Suprapubic skin (tissue), 3 donors: Measurements from ENCODE around the gene PTK7.

Source experiments
- CTCF ChIP-seq, 2 donors: fragments of 200-600 bp in 1 of 2; fragments of 450-650 bp in 1 of 2; sonication (generic) in 1 of 2; IDR thresholded peaks; one replicate each; pipeline ENCODE4 v1.5.1; 2016 to 2019; ENCODE audit warnings: antibody characterized with exemption in 2 of 2, mild to moderate bottlenecking in 1 of 2, moderate library complexity in 1 of 2
- POLR2A ChIP-seq, 2 donors: fragments of 450-650 bp; IDR thresholded peaks; one replicate each; pipeline ENCODE4 v1.6.1; 2017; ENCODE audit warnings: antibody characterized with exemption in 2 of 2, mild to moderate bottlenecking in 2 of 2, moderate library complexity in 2 of 2

- TF ChIP-seq CTCF (IDR thresholded peaks at IDR 0.05) (no peak), POLR2A (IDR thresholded peaks at IDR 0.05) (no peak)
Observed at GRCh38 chr6:43092635-43093034, 16.5 kb downstream of the PTK7 start.
